HG02973 (cell line): Measurements from ENCODE around the gene GPATCH2.
"Not testable (repeated sequence)": the region's sequence is repeated elsewhere in the genome, so short reads cannot be mapped to it uniquely, and the experiment has no call there.

Source experiments
- ATAC-seq: cut with Tn5 transposase; IDR thresholded peaks from one replicate; pipeline ENCODE4 v1.9.1; 2021; ENCODE audit warnings: moderate library complexity; ENCODE audit not compliant: unreplicated experiment

The GPATCH2 gene

GRCh38 chr1:217453816-217454215, 177.1 kb downstream of the GPATCH2 start:
- ATAC-seq = no peak

- ATAC-seq = no peak
Observed at GRCh38 chr1:217449370-217449769, 181.5 kb downstream of the GPATCH2 start.

- no peak for ATAC-seq
Observed at GRCh38 chr1:217443845-217444244, 187.0 kb downstream of the GPATCH2 start.

GRCh38 chr1:217437376-217437775, 193.5 kb downstream of the GPATCH2 start:
- ATAC-seq = no peak

- no peak for ATAC-seq
Observed at GRCh38 chr1:217435204-217435603, 195.7 kb downstream of the GPATCH2 start.

GRCh38 chr1:217433664-217434063, 197.2 kb downstream of the GPATCH2 start:
- no peak for ATAC-seq

GRCh38 chr1:217432339-217432738, 198.6 kb downstream of the GPATCH2 start:
- ATAC-seq = no peak

GRCh38 chr1:217431395-217431794, 199.5 kb downstream of the GPATCH2 start:
- no peak for ATAC-seq

- no peak for ATAC-seq
Observed at GRCh38 chr1:217425422-217425821, 205.5 kb downstream of the GPATCH2 start.

- no peak for ATAC-seq
Observed at GRCh38 chr1:217419194-217419551, 211.7 kb downstream of the GPATCH2 start.

GRCh38 chr1:217418269-217419193, 212.4 kb downstream of the GPATCH2 start:
- no peak for ATAC-seq

- no peak for ATAC-seq
Observed at GRCh38 chr1:217417363-217417762, 213.5 kb downstream of the GPATCH2 start.

- no peak for ATAC-seq
Observed at GRCh38 chr1:217407534-217408001, 223.3 kb downstream of the GPATCH2 start.

GRCh38 chr1:217403026-217403720, 227.7 kb downstream of the GPATCH2 start:
- ATAC-seq = no peak

GRCh38 chr1:217402301-217402700, 228.6 kb downstream of the GPATCH2 start:
- ATAC-seq = no peak

- ATAC-seq = no peak
Observed at GRCh38 chr1:217393896-217394295, 237.0 kb downstream of the GPATCH2 start.

- no peak for ATAC-seq
Observed at GRCh38 chr1:217392441-217392840, 238.4 kb downstream of the GPATCH2 start.

- no peak for ATAC-seq
Observed at GRCh38 chr1:217389895-217390294, 241.0 kb downstream of the GPATCH2 start.

- ATAC-seq = no peak
Observed at GRCh38 chr1:217388522-217389065, 242.3 kb downstream of the GPATCH2 start.

GRCh38 chr1:217381773-217382172, 249.1 kb downstream of the GPATCH2 start:
- ATAC-seq = not testable (repeated sequence)

GRCh38 chr1:217379804-217380203, 251.1 kb downstream of the GPATCH2 start:
- ATAC-seq = not testable (repeated sequence)

GRCh38 chr1:217379336-217379735, 251.6 kb downstream of the GPATCH2 start:
- no peak for ATAC-seq
